ENCODE measurements around the gene MICAL2. TPM values are rescaled to one million over a fixed set of nuclear protein-coding genes. Genes with fewer than 3 reads are reported as not detected.
A peak's percentile ranks its signal among the peaks of the same experiment; 100 is the strongest.

The MICAL2 gene
- total and polyA plus RNA-seq, 2 donors, result 17.3 to 26.8 TPM

DNA sequence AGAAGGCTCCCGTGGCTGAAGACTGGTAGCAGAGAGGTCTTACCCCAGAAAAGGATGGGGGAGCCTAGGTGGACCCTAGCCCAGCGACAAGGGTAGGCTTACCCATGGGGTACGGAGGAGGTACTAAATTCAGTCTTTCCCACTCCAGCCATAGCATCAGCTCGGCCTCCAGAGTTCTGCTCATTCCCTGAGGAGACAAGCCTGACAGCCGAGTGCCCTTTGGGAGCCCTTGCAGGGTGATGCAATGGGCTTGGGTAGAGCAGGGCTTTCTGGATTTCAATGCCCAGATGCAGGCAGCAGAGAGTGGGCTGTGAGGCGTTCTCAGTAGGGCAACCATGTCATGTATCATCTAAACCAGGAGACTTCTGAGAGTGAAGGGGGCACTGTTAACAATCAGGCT, 124.7 kb downstream of the MICAL2 start:
- Histone ChIP-seq H3K27ac (ENCODE audit: low read depth in 1 of 2, low read length in 1 of 2) (no peak overlapping the region), H3K9me3 (ENCODE audit: control insufficient read depth in 2 of 2, insufficient read depth in 1 of 2, low read length in 1 of 2) (no peaks in the 10 kb centered on the region), H3K4me3 (ENCODE audit: low read length in 2 of 2) (no peak overlapping the region), H3K27me3 (ENCODE audit: control insufficient read depth in 2 of 2, insufficient read depth in 1 of 2, low read length in 1 of 2) (no peaks in the 10 kb centered on the region), H3K4me1 (ENCODE audit: control insufficient read depth in 2 of 2, insufficient read depth in 2 of 2, low read length in 2 of 2) (peaks cover 16 to 45% of the 10 kb centered on the region in 2 donors), H3K36me3 (ENCODE audit: control insufficient read depth in 2 of 2, insufficient read depth in 2 of 2, low read length in 1 of 2) (peaks cover 20 to 28% of the 10 kb centered on the region in 2 donors)
- WGBS, result 98% methylated on average over 6 of the region's 6 CpGs
- DNase-seq (ENCODE audit: low read depth in 6 of 9, low spot score in 9 of 9), result no peak

DNA sequence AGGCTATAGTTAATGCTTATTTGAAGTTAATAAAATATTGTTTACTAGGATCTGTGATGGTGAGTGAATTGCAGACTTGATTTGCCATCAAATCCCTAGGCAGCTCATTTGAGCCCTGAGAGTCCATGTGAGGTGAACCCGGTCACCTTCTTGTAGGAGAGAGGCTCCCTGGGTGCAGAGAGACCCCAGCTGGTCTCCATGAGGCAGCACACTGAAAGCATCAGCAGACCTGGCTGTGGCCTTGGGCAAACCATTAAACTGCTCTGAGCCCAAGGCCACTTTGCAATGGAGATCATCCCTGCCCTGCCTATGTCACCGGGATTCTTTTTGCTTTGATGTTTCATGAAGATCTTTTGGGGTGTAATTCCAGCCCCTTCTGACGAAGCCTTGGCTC, 125.2 kb downstream of the MICAL2 start:
- peaks cover 18 to 24% of the 10 kb centered on the region in 2 donors for H3K36me3 ChIP-seq (ENCODE audit: control insufficient read depth in 2 of 2, insufficient read depth in 2 of 2, low read length in 1 of 2)
- H3K27ac ChIP-seq (ENCODE audit: low read depth in 1 of 2, low read length in 1 of 2), result peak overlapping the region; percentile 61 to 84
- peaks cover 19 to 50% of the 10 kb centered on the region in 2 donors for H3K4me1 ChIP-seq (ENCODE audit: control insufficient read depth in 2 of 2, insufficient read depth in 2 of 2, low read length in 2 of 2)

DNA sequence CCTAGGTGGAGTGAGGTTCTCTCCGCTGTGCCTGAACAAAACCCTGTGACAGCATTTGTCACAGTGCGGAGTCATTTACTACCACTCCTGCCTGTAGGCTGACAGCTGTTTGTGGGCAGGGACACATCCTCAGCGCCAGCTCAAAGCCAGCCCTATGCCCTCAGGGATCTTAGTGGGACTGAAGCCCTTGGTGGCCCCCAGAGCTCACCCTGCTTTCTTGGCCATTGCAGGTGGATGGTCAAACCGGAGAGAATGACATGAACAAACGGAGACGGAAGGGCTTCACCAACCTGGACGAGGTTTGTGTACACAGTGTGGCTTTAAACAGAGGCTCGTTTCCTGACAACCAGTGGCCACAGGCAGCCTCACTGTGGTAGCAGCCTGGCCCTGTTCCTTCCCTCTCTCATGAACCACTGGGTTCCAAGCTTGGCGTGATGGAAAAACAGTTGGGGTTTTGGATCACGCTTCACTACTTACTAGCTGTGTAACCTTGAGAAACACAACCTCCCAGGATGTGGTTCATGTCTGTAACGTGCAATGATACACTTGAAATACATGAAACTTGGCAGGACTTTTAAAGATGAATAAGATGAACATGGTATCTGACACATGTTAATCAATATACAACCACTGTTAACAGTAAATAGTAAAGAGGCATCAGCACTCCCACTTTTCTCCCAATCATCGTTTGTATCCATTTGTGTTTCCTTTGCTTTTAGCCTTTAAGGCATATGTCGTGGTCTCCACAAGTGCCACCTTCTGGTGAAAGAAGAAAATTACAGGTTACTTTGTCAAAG, 125.8 kb downstream of the MICAL2 start:
- WGBS, result 13% methylated on average over 13 of the region's 13 CpGs
- H3K27ac ChIP-seq (ENCODE audit: low read depth in 1 of 2, low read length in 1 of 2), result peak overlapping the region; percentile 61 to 84
- peaks cover 22 to 24% of the 10 kb centered on the region in 2 donors for H3K36me3 ChIP-seq (ENCODE audit: control insufficient read depth in 2 of 2, insufficient read depth in 2 of 2, low read length in 1 of 2)
- peak; percentile 39 to 87 (median 69) for DNase-seq (ENCODE audit: low read depth in 6 of 9, low spot score in 9 of 9)
- no peak overlapping the region for H3K4me3 ChIP-seq (ENCODE audit: low read length in 2 of 2)
- no peaks in the 10 kb centered on the region for H3K9me3 ChIP-seq (ENCODE audit: control insufficient read depth in 2 of 2, insufficient read depth in 1 of 2, low read length in 1 of 2)
- H3K27me3 ChIP-seq (ENCODE audit: control insufficient read depth in 2 of 2, insufficient read depth in 1 of 2, low read length in 1 of 2), result no peaks in the 10 kb centered on the region
- H3K4me1 ChIP-seq (ENCODE audit: control insufficient read depth in 2 of 2, insufficient read depth in 2 of 2, low read length in 2 of 2), result peaks cover 19 to 56% of the 10 kb centered on the region in 2 donors

More for the DNA sequence above, 125.2 kb downstream of the MICAL2 start:
- peak in 1 of 9 donors; percentile 38 for DNase-seq (ENCODE audit: low read depth in 6 of 9, low spot score in 9 of 9)
- WGBS, result 86% methylated on average over 3 of the region's 3 CpGs
- Histone ChIP-seq H3K4me3 (ENCODE audit: low read length in 2 of 2) (no peak overlapping the region), H3K27me3 (ENCODE audit: control insufficient read depth in 2 of 2, insufficient read depth in 1 of 2, low read length in 1 of 2) (no peaks in the 10 kb centered on the region), H3K9me3 (ENCODE audit: control insufficient read depth in 2 of 2, insufficient read depth in 1 of 2, low read length in 1 of 2) (no peaks in the 10 kb centered on the region)

DNA sequence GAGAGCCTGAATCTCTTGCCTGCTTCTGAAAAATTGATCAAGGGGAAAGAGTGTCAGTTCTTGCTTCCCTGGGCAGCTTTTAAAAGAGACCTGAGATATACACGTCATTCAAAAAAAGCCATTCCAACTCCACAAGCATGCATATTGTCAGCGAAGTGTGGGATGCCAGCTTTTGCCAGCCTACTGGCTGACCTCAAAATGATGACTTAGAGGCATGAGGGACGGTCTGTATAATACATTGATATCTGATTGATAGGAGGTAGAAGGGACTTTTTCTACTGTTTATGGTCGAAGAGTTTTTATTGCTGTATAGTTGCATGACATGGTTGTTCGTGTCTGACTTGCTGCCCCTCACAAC, 126.3 kb downstream of the MICAL2 start:
- Histone ChIP-seq H3K9me3 (ENCODE audit: control insufficient read depth in 2 of 2, insufficient read depth in 1 of 2, low read length in 1 of 2) (no peaks in the 10 kb centered on the region), H3K36me3 (ENCODE audit: control insufficient read depth in 2 of 2, insufficient read depth in 2 of 2, low read length in 1 of 2) (peaks cover 18 to 23% of the 10 kb centered on the region in 2 donors), H3K4me3 (ENCODE audit: low read length in 2 of 2) (no peak overlapping the region), H3K27me3 (ENCODE audit: control insufficient read depth in 2 of 2, insufficient read depth in 1 of 2, low read length in 1 of 2) (no peaks in the 10 kb centered on the region), H3K4me1 (ENCODE audit: control insufficient read depth in 2 of 2, insufficient read depth in 2 of 2, low read length in 2 of 2) (peaks cover 24 to 61% of the 10 kb centered on the region in 2 donors), H3K27ac (ENCODE audit: low read depth in 1 of 2, low read length in 1 of 2) (no peak overlapping the region)
- 70% methylated on average over 5 of the region's 5 CpGs for WGBS
- DNase-seq (ENCODE audit: low read depth in 6 of 9, low spot score in 9 of 9), result no peak

DNA sequence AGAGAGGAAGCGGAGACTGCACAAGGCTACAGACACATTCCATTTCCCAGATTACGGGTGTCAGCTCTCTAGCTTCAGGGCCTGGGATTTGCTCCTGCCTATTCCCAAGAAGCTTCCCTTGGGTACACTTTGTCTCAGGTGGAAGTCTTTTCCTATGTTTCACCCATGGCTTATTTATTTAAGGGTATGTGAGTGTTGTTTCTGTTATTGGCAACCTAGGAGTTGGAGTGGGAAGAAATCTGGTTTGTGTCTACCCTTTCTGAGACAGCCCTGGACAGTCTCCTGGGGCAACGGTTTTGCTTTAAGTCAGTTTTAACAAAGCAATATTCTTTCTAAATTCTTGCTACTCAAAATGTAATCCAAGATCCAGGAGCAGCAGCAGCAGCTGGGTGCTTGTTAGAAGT, 127.0 kb downstream of the MICAL2 start:
- Histone ChIP-seq H3K4me3 (ENCODE audit: low read length in 2 of 2) (no peak overlapping the region), H3K9me3 (ENCODE audit: control insufficient read depth in 2 of 2, insufficient read depth in 1 of 2, low read length in 1 of 2) (no peaks in the 10 kb centered on the region), H3K4me1 (ENCODE audit: control insufficient read depth in 2 of 2, insufficient read depth in 2 of 2, low read length in 2 of 2) (peaks cover 30 to 68% of the 10 kb centered on the region in 2 donors), H3K27me3 (ENCODE audit: control insufficient read depth in 2 of 2, insufficient read depth in 1 of 2, low read length in 1 of 2) (no peaks in the 10 kb centered on the region), H3K27ac (ENCODE audit: low read depth in 1 of 2, low read length in 1 of 2) (no peak overlapping the region), H3K36me3 (ENCODE audit: control insufficient read depth in 2 of 2, insufficient read depth in 2 of 2, low read length in 1 of 2) (peaks cover 16 to 23% of the 10 kb centered on the region in 2 donors)
- DNase-seq (ENCODE audit: low read depth in 6 of 9, low spot score in 9 of 9), result no peak
- WGBS, result 99% methylated on average over 3 of the region's 3 CpGs

GRCh38 chr11:12238420-12238819, 128.0 kb downstream of the MICAL2 start:
- Histone ChIP-seq H3K27me3 (ENCODE audit: control insufficient read depth in 2 of 2, insufficient read depth in 1 of 2, low read length in 1 of 2) (no peaks in the 10 kb centered on the region), H3K4me1 (ENCODE audit: control insufficient read depth in 2 of 2, insufficient read depth in 2 of 2, low read length in 2 of 2) (peaks cover 41 to 78% of the 10 kb centered on the region in 2 donors), H3K4me3 (ENCODE audit: low read length in 2 of 2) (no peak overlapping the region), H3K27ac (ENCODE audit: low read depth in 1 of 2, low read length in 1 of 2) (no peak overlapping the region), H3K9me3 (ENCODE audit: control insufficient read depth in 2 of 2, insufficient read depth in 1 of 2, low read length in 1 of 2) (no peaks in the 10 kb centered on the region), H3K36me3 (ENCODE audit: control insufficient read depth in 2 of 2, insufficient read depth in 2 of 2, low read length in 1 of 2) (peaks cover 16 to 21% of the 10 kb centered on the region in 2 donors)
- no peak for DNase-seq (ENCODE audit: low read depth in 6 of 9, low spot score in 9 of 9)
- 95% methylated on average over 4 of the region's 4 CpGs for WGBS

- 98% methylated on average over 4 of the region's 4 CpGs for WGBS
- H3K4me1 ChIP-seq (ENCODE audit: control insufficient read depth in 2 of 2, insufficient read depth in 2 of 2, low read length in 2 of 2), result peaks cover 44 to 86% of the 10 kb centered on the region in 2 donors
- no peaks in the 10 kb centered on the region for H3K27me3 ChIP-seq (ENCODE audit: control insufficient read depth in 2 of 2, insufficient read depth in 1 of 2, low read length in 1 of 2)
- no peaks in the 10 kb centered on the region for H3K9me3 ChIP-seq (ENCODE audit: control insufficient read depth in 2 of 2, insufficient read depth in 1 of 2, low read length in 1 of 2)
- peak overlapping the region in 1 of 2 donors; percentile 54 for H3K27ac ChIP-seq (ENCODE audit: low read depth in 1 of 2, low read length in 1 of 2)
- H3K4me3 ChIP-seq (ENCODE audit: low read length in 2 of 2), result no peak overlapping the region
- H3K36me3 ChIP-seq (ENCODE audit: control insufficient read depth in 2 of 2, insufficient read depth in 2 of 2, low read length in 1 of 2), result peaks cover 16 to 21% of the 10 kb centered on the region in 2 donors
- no peak for DNase-seq (ENCODE audit: low read depth in 6 of 9, low spot score in 9 of 9)
Measured at GRCh38 chr11:12239396-12239795, 129.0 kb downstream of the MICAL2 start.

DNA sequence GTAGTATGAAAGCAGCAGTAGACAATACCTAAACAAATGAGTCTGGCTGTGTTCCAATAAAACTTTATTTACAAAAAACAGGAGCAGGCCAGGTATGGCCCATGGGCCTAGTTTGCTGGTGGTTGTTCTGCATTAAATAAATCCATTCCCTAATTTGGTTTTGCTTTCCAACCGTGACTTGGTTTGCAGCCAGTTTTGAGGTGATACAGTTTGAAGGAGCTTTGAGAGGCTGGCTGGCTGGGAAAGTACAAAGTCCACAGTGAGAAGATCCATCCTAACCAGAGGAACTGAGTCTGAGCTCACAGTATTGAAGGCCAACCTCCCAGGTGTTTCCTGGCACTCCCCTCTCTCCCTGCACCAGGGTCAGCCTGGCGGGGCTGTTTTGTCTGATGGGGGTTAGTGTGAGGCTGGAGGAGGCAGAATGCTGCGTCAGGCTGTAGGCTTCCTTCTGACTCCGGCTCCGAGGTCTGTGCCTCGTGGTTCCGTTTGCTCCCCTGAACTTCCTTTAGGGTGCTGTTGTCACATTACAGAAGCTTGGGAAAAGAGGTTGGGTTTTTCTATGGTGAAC, 129.5 kb downstream of the MICAL2 start:
- peaks cover 44 to 83% of the 10 kb centered on the region in 2 donors for H3K4me1 ChIP-seq (ENCODE audit: control insufficient read depth in 2 of 2, insufficient read depth in 2 of 2, low read length in 2 of 2)
- peak in 1 of 9 donors; percentile 51 for DNase-seq (ENCODE audit: low read depth in 6 of 9, low spot score in 9 of 9)
- H3K27ac ChIP-seq (ENCODE audit: low read depth in 1 of 2, low read length in 1 of 2), result peak overlapping the region in 1 of 2 donors; percentile 54
- no peaks in the 10 kb centered on the region for H3K9me3 ChIP-seq (ENCODE audit: control insufficient read depth in 2 of 2, insufficient read depth in 1 of 2, low read length in 1 of 2)
- H3K36me3 ChIP-seq (ENCODE audit: control insufficient read depth in 2 of 2, insufficient read depth in 2 of 2, low read length in 1 of 2), result peaks cover 16 to 21% of the 10 kb centered on the region in 2 donors
- 16% methylated on average over 7 of the region's 7 CpGs for WGBS
- H3K27me3 ChIP-seq (ENCODE audit: control insufficient read depth in 2 of 2, insufficient read depth in 1 of 2, low read length in 1 of 2), result no peaks in the 10 kb centered on the region
- no peak overlapping the region for H3K4me3 ChIP-seq (ENCODE audit: low read length in 2 of 2)

- Histone ChIP-seq H3K4me3 (ENCODE audit: low read length in 2 of 2) (no peak overlapping the region), H3K27ac (ENCODE audit: low read depth in 1 of 2, low read length in 1 of 2) (no peak overlapping the region), H3K9me3 (ENCODE audit: control insufficient read depth in 2 of 2, insufficient read depth in 1 of 2, low read length in 1 of 2) (no peaks in the 10 kb centered on the region), H3K27me3 (ENCODE audit: control insufficient read depth in 2 of 2, insufficient read depth in 1 of 2, low read length in 1 of 2) (no peaks in the 10 kb centered on the region), H3K36me3 (ENCODE audit: control insufficient read depth in 2 of 2, insufficient read depth in 2 of 2, low read length in 1 of 2) (peaks cover 16 to 21% of the 10 kb centered on the region in 2 donors), H3K4me1 (ENCODE audit: control insufficient read depth in 2 of 2, insufficient read depth in 2 of 2, low read length in 2 of 2) (peaks cover 37 to 75% of the 10 kb centered on the region in 2 donors)
- DNase-seq (ENCODE audit: low read depth in 6 of 9, low spot score in 9 of 9), result no peak
- WGBS, result 98% methylated on average over 7 of the region's 7 CpGs
Measured at GRCh38 chr11:12240677-12241076, 130.3 kb downstream of the MICAL2 start.

All from thymus (tissue), 11 donors.